ENCODE results near the gene C21orf58.
"Not testable (repeated sequence)": the region's sequence is repeated elsewhere in the genome, so short reads cannot be mapped to it uniquely, and the experiment has no call there.

Gene C21orf58

GRCh38 chr21:46323710-46324389 lies at the start of gene C21orf58, which contains the start of gene PCNT:
TSS of gene C21orf58 (minus strand) at chr21:46323870. CDS start at chr21:46322738, 1,132 bp downstream.
TSS of gene PCNT (plus strand) at chr21:46324156. CDS start at chr21:46324229, 73 bp downstream.
- peak; percentile 97 for DNase-seq (ENCODE audit: low spot score)

- not testable (repeated sequence) for DNase-seq (ENCODE audit: low spot score)
Measured at GRCh38 chr21:46372947-46373346, 49.3 kb upstream of the C21orf58 start.

- no peak for DNase-seq (ENCODE audit: low spot score)
Measured at GRCh38 chr21:46372014-46372485, 48.4 kb upstream of the C21orf58 start.

DNA sequence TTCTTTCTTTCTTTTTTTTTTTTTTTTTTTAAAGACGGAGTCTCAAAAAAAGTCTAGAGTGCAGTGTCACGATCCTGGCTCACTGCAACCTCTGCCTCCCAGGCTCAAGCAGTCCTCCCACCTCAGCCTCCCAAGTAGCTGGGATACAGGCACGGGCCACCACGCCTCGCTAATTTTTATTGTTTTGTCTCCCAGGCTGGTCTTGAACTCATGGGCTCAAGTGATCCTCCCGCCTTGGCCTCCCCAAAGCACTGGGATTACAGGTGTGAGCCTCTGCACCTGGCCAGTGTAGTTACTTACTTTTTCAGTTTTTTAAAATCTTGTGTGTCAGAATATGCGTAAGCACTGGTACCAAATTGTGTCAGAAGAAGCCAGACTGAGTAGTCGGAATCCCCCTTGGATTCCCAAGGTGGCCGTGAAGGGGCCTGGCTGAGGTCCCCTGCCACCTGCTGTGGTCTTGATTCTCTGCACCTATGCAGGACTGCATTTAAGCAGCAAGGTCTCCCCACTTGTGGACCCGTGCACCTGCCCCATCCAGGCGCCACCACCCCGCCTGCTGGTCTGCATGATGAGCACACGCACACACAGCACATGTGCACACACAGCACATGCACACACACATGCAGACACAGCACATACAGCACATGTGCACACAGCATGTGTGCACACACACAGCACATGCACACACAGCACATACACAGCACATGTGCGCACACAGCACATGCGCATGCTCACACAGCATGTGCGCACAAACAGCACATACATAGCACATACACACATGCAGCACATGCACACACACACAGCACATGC lies 47.7 kb upstream of the C21orf58 start:
- DNase-seq (ENCODE audit: low spot score), result no peak

DNA sequence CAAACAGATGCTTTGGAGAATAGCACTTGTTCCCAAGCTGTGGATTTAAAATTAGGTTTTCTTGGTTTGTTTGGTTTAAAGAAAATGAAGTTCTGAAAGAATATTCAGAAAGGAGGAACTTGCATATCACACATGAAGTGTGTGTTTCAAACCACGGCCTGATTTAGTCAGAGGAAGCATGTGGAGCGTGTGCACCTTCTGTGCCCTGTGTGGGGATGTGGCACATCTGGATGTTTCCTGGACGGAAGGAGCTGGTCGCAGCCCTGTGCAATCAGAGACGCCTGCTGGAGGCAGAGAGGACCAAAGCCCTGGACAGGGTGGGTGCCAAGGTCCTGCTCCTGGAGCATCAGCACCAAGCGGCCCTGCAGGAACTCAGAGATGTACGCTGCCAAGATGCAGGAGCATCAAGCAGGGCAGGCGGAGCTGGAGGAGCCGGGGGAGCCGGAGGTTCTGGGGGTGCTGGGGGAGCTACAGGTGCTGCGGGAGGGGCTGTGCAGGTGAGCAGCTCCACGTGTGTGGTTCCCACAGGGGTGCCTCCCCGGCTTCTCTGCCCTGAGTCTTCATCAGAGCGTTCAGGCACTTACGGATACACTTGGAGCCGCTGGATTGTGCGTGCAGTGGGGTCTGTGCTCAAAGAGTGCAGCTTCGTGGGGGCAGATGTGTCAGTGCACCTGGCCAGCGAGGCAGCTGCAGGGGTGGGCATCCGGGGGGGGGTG lies 46.0 kb upstream of the C21orf58 start:
- DNase-seq (ENCODE audit: low spot score), result no peak

DNA sequence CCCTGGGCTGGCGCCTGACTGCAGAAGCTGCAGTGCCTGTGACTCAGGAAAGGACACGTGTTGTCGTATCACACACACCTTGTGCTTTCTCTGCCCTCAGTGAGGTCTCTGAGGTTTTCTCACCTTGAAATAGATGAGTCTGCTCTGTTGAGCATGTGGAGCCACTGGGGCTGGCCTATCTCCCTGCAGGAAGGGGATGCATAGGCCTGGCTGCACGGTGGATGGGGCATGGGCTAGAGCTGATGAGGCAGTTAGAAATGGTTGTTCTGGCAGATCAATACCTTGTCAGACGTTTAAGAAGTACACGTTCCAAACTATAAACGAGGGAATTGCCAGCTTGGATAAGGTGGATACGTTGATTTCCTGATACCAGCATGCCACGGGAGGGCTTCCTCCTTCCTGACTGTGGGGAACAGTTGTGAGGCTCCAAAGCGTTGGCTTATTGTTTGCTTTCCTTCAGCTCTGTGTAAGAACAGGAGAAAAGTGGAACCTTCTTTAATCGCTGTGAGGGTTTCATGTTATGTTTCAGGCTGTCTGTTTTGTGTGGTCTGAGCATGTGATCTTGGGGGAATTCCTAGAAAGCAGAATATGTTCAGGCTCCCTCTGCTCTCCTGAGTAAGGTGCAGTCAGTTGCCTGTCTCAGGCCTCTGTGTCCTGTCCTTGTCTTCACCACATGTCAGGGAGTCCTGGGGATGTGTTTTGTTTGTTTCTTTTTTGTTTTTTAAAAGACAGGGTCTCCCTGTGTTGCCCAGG lies 45.0 kb upstream of the C21orf58 start:
- DNase-seq (ENCODE audit: low spot score), result no peak

- no peak for DNase-seq (ENCODE audit: low spot score)
Measured at GRCh38 chr21:46366966-46367365, 43.3 kb upstream of the C21orf58 start.

DNA sequence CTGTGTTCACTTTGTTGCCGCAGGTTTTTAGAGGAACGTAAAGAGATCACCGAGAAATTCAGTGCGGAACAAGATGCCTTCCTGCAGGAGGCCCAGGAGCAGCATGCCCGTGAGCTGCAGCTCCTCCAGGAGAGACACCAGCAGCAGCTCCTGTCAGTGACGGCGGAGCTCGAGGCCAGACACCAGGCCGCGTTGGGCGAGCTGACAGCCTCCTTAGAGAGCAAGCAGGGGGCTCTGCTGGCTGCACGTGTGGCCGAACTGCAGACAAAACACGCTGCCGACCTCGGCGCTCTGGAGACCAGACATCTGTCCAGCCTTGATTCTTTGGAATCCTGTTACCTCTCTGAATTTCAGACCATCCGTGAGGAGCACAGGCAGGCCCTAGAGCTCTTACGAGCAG lies 42.9 kb upstream of the C21orf58 start:
- DNase-seq (ENCODE audit: low spot score), result no peak

DNA sequence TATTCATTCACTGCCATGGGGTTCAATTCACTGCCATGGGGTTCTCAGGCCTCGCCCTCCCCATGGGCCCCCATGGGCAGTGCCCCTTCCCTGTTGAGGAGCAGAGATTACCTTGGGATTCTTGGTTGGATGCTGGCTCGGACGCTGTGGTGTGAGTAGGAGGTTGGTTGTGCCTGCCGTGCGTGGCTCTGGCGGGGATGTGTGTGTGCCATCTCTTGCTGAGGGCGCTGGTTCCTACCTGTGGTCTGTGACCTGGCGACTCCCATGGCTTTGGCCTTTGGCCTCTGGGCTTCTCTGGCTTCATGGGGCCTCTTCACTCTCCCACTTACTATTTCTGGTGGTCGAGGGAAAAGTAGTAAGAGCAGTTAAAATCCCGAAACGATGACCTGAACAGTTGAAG lies 42.4 kb upstream of the C21orf58 start:
- DNase-seq (ENCODE audit: low spot score), result no peak

DNA sequence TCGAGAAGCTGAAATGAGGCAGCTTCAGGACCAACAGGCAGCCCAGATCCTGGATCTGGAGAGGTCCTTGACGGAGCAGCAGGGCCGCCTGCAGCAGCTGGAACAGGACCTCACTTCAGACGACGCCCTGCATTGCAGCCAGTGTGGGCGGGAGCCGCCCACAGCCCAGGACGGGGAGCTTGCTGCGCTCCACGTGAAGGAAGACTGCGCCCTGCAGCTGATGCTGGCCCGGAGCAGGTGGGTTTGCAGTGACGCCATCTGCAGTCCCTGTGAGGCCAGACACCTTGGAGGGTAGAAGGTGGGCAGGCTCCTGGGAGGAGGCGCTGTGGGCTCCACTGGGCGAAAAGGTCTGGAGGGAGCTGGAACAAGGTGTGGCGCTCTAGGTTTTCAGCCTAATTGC lies 40.0 kb upstream of the C21orf58 start:
- no peak for DNase-seq (ENCODE audit: low spot score)

GRCh38 chr21:46362946-46363345 lies 39.3 kb upstream of the C21orf58 start:
- DNase-seq (ENCODE audit: low spot score), result no peak

DNA sequence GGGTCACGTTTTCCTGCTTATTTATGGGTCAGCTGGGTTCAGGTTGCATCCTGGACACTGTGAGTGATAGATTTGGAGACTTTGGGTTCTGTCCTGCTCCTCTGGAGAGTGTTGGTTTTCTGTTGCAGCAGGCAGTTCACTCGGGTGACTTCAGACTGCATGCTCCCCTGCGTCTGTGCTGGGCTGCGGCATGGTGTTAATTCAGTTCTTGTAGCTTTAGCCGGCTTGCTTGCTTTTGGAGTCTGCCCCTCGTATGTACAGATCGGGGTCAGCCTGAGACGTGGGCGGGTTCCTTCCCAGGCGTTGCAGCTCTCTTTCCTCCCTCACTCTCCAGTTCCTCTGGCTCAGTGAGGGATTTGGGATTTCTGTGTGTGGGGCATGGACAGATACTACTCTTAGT lies 38.3 kb upstream of the C21orf58 start:
- no peak for DNase-seq (ENCODE audit: low spot score)

GRCh38 chr21:46361176-46361575 lies 37.5 kb upstream of the C21orf58 start:
- no peak for DNase-seq (ENCODE audit: low spot score)

- DNase-seq (ENCODE audit: low spot score), result no peak
Measured at GRCh38 chr21:46357684-46358425, 34.2 kb upstream of the C21orf58 start.

GRCh38 chr21:46357335-46357604 lies 33.6 kb upstream of the C21orf58 start:
- no peak for DNase-seq (ENCODE audit: low spot score)

GRCh38 chr21:46356494-46357334 lies 33.0 kb upstream of the C21orf58 start:
- DNase-seq (ENCODE audit: low spot score), result peak; percentile 26

- DNase-seq (ENCODE audit: low spot score), result no peak
Measured at GRCh38 chr21:46356005-46356338, 32.3 kb upstream of the C21orf58 start.

GRCh38 chr21:46355161-46356004 lies 31.7 kb upstream of the C21orf58 start:
- DNase-seq (ENCODE audit: low spot score), result no peak

DNA sequence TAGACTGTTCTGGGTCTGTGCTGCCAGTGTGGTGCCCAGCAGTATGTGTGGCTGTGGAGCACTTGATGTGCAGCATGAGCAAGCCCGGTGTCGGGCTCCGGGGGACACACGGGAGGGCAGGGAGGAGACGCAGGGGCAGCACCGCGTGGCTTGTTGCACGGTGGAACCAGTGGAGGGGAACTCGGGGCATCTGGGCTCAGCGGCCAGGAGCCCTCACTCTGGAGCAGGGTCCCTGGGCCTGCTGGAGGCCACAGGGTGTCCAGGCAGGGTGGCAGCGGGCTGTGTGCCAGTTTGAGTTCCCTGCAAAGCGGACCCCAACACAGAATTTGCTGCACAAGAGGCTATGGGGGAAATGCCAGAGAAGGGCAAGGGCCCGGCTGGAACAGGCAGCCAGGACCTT lies 30.8 kb upstream of the C21orf58 start:
- DNase-seq (ENCODE audit: low spot score), result no peak

- DNase-seq (ENCODE audit: low spot score), result no peak
Measured at GRCh38 chr21:46354046-46354445, 30.4 kb upstream of the C21orf58 start.
